Right lobe of liver (tissue), 6 donors: ENCODE measurements around the gene MIDN. TPM values are rescaled to one million over a fixed set of nuclear protein-coding genes. Genes with fewer than 3 reads are reported as not detected.

Source experiments
- ATAC-seq, 4 donors: fragments of 200-7000 bp; cut with Tn5 transposase; one replicate each; pipeline ENCODE4 v1.9.1; 2020; ENCODE audit warnings: mild to moderate bottlenecking in 4 of 4, moderate library complexity in 4 of 4
- DNase-seq, 3 donors: peaks; one replicate each; pipeline ENCODE4 v3.0.0-alpha.2; 2020
- H3K27ac ChIP-seq, 3 donors: fragments of 200-600 bp; one replicate each; pipeline ENCODE4 v1.8.0; 2022
- H3K27me3 ChIP-seq, 2 donors: fragments of 200-600 bp; one replicate each; pipeline ENCODE4 v1.8.0; 2022
- H3K36me3 ChIP-seq, 4 donors: fragments of 200-600 bp; sonication (generic) in 1 of 4; one replicate each; pipeline versions ENCODE4 v1.5.1 to v1.8.0; 2017 to 2022; ENCODE audit warnings: control low read depth in 1 of 4
- H3K4me1 ChIP-seq, 4 donors: fragments of 200-600 bp; sonication (generic) in 1 of 4; one replicate each; pipeline versions ENCODE4 v1.5.1 to v1.8.0; 2017 to 2022; ENCODE audit warnings: control low read depth in 1 of 4
- H3K4me3 ChIP-seq, 3 donors: fragments of 200-600 bp; one replicate each; pipeline ENCODE4 v1.8.0; 2022
- H3K9me3 ChIP-seq, 4 donors: fragments of 200-600 bp; sonication (generic) in 1 of 4; one replicate each; pipeline versions ENCODE4 v1.5.1 to v1.8.0; 2017 to 2022; ENCODE audit warnings: control low read depth in 1 of 4
- POLR2A ChIP-seq: fragments of 450-650 bp; IDR thresholded peaks from one replicate; pipeline ENCODE4 v1.6.1; 2017; ENCODE audit warnings: antibody characterized with exemption, mild to moderate bottlenecking
- WGBS: methylation state at CpG from one replicate; pipeline ENCODE4 v1.1.6; 2018; ENCODE audit warnings: low coverage, low lambda C conversion rate; ENCODE audit not compliant: insufficient coverage; ENCODE audit errors: missing lambda C conversion rate; 5-methylcytosine and 5-hydroxymethylcytosine counted together
- intact Hi-C, 2 donors: fragments of 100-400 bp; cut with DNase I; formaldehyde crosslinking; loops; one replicate each; pipeline versions ENCODE4 v1.11.2 to v1.14.1; 2022
- total RNA-seq, 6 experiments: library from RNA; depleted of rRNA in 2 of 6; stranded (reverse); fragments of >200 nt in 2 of 6; fragmentation: NEBNext Ultra II Directional in 3 of 6; extraction: Animal tissue kit (Norgen Biotek cat#: 25700) in 3 of 6; gene quantifications; one replicate each; pipeline versions ENCODE4 v1.1.0 to v1.2.4, GENCODE V29; 2016 to 2023
- TF ChIP-seq, protein P1 (sequence below), 4 donors: fragments of 200-600 bp in 3 of 4; fragments of 450-650 bp in 1 of 4; IDR thresholded peaks; one replicate each; pipeline versions ENCODE4 v1.5.1 to v1.8.0; 2016 to 2022; ENCODE audit warnings: antibody characterized with exemption in 4 of 4, mild to moderate bottlenecking in 2 of 4
- donor health status: DM: no; HTN: yes; CAD: no.
- donor health status: DM: no; HTN: no; CAD: no.
- donor health status: DM: no; HTN: no; CAD: no.
- donor health status: DM: no; HTN: yes; CAD: no.
- donor health status: DM: no; HTN: yes; CAD: no.

The MIDN gene
- total RNA-seq, 6 experiments from 2014 or later: 22.3 to 55.1 (median 29.3) TPM

DNA sequence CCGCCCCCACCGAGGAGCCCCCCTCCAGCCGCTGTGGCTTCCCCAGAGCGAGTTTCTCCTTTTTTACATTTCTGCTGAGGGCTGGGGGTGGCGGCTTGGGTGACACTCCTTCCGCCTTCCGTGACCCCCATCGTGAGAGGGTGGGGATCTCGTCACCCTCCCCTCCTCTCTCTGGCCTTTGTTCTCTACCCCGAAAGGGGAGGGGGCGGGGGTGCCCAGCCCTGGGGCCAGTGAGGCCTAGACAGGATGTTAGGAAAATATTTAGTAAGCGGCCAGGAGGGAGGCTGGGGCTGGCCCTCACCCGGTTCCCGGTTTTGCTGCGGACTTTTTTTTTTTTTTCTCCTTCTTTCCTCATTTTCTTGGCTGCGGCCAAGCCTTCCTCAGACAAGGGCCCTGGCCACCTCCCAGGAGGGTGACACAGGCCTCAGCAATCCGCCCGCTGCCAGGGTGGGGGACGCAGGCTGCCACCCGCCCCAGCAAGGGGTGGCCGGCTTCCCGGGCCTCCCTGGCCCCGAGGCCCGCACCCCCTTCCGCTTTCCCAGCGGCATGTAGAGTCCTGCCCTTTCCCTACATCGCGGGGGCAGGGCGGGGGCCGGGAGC lies 3.9 kb downstream of the MIDN start:
- peak; percentile 32 for TF ChIP-seq POLR2A
- TF ChIP-seq, protein P1, sequence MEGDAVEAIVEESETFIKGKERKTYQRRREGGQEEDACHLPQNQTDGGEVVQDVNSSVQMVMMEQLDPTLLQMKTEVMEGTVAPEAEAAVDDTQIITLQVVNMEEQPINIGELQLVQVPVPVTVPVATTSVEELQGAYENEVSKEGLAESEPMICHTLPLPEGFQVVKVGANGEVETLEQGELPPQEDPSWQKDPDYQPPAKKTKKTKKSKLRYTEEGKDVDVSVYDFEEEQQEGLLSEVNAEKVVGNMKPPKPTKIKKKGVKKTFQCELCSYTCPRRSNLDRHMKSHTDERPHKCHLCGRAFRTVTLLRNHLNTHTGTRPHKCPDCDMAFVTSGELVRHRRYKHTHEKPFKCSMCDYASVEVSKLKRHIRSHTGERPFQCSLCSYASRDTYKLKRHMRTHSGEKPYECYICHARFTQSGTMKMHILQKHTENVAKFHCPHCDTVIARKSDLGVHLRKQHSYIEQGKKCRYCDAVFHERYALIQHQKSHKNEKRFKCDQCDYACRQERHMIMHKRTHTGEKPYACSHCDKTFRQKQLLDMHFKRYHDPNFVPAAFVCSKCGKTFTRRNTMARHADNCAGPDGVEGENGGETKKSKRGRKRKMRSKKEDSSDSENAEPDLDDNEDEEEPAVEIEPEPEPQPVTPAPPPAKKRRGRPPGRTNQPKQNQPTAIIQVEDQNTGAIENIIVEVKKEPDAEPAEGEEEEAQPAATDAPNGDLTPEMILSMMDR (IDR thresholded peaks at IDR 0.05): no peak
- Histone ChIP-seq H3K27ac (peak overlapping the region; percentile 76 to 97 (median 94)), H3K36me3 (peaks cover 17 to 44% (median 29%) of the 10 kb centered on the region in 4 donors), H3K4me1 (peaks cover 0 to 60% (median 22%) of the 10 kb centered on the region in 4 donors), H3K4me3 (peak overlapping the region; percentile 74 to 92 (median 86)), H3K9me3 (no peaks in the 10 kb centered on the region), H3K27me3 (no peaks in the 10 kb centered on the region)
- ATAC-seq: peak; percentile 8 to 34 (median 21)
- intact Hi-C loops: no loop called here
- 2% methylated on average over 24 of the region's 30 CpGs for WGBS
- peak; percentile 85 to 93 (median 92) for DNase-seq

DNA sequence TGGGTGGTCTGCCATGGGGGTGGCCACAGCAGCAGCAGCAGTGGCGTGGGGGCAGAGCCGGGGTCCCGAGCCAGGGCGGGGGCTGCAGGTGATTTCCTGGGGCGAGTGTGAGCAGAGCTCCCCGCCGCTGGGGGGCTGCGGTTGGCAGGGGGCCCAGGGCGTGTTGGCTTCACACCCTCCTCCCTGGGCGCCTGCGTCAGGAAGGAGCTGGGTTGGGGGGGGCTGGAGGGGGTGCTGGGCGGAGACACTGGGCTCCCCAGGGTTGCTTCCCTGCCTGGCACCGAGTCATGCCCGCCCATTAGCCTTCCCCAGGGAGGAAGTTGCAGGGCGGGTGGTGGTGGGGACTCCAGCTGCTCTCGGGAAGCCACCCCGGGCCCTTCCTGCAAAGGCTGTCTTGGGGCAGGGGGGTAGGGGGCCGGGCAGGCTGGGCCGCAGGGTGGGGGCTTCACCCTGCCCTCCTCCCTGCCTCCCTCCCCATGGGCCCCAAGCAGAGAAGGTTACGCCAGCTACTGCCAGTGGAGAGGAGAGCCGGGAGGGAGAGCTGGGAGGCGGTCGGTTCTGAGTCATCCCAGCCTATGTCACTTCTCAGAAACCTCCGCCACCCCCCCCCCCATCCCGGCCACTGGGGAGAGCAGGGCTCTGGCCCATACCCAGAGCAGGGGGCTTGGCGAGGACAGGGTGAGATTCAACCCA lies 4.6 kb downstream of the MIDN start:
- TF ChIP-seq POLR2A: no peak
- TF ChIP-seq, protein P1 (IDR thresholded peaks at IDR 0.05): no peak
- peaks cover 17 to 50% (median 29%) of the 10 kb centered on the region in 4 donors for H3K36me3 ChIP-seq
- intact Hi-C loops: no loop called here

DNA sequence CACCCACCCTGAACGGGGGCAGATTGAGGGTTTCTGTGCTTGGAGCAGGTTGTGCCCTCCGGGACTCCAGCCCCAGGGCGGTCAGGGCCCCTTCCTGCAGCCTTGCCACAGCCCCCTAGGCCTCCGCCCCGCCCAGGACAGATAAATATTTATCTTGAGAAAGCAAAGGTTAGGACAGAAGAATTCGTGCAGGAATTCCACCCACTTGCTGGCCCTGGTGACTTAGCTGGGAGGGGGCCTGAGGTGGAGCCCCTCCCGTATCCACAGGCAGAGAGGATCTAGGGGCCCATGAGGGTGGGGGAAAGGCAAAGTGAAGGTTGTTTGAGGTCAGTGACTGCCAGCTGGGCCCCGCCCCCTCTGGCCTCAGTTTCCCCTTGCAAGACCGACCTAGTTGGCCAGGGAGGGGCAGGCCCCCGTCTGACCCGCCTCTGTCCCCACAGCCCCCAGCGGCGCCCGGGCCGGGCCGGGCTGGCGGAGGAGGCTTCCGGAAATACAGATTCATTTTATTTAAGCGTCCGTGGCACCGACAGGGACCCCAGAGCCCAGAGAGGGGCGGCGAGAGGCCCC lies 5.2 kb downstream of the MIDN start:
- intact Hi-C loops: no loop called here
- Histone ChIP-seq H3K27me3 (no peaks in the 10 kb centered on the region), H3K4me3 (peak overlapping the region; percentile 74 to 92 (median 86)), H3K9me3 (no peaks in the 10 kb centered on the region), H3K27ac (peak overlapping the region; percentile 76 to 97 (median 94)), H3K4me1 (peaks cover 0 to 62% (median 22%) of the 10 kb centered on the region in 4 donors), H3K36me3 (peaks cover 17 to 52% (median 29%) of the 10 kb centered on the region in 4 donors)
- TF ChIP-seq, protein P1 (IDR thresholded peaks at IDR 0.05): no peak
- no peak for TF ChIP-seq POLR2A
- DNase-seq (peak in 1 of 3 donors; percentile 81), ATAC-seq (peak; percentile 0 to 5 (median 2))
- WGBS: 0% methylated on average over 4 of the region's 23 CpGs

More for the DNA sequence above, 4.6 kb downstream of the MIDN start:
- Histone ChIP-seq H3K4me1 (peaks cover 0 to 59% (median 20%) of the 10 kb centered on the region in 4 donors), H3K27me3 (no peaks in the 10 kb centered on the region), H3K27ac (peak overlapping the region; percentile 76 to 97 (median 94)), H3K9me3 (no peaks in the 10 kb centered on the region), H3K4me3 (peak overlapping the region; percentile 74 to 92 (median 86))
- DNase-seq: peak; percentile 88 to 94 (median 90)
- 0% methylated on average over 10 of the region's 26 CpGs for WGBS
- ATAC-seq: peak; percentile 20 to 40 (median 32)

DNA sequence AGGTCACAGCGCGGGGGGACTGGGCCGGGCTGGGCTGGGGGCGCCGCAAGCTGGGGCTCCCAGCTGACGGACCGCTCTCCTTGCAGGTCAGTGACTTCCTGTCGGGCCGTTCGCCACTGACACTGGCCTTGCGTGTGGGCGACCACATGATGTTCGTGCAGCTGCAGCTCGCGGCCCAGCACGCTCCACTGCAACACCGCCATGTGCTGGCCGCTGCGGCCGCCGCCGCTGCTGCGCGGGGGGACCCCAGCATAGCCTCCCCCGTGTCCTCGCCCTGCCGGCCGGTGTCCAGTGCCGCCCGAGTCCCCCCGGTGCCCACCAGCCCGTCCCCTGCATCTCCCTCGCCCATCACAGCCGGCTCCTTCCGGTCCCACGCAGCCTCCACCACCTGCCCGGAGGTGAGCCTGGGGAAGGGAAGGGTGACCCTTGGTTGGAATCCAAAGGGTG lies 5.7 kb downstream of the MIDN start:
- Histone ChIP-seq H3K4me1 (peaks cover 0 to 67% (median 24%) of the 10 kb centered on the region in 4 donors), H3K27ac (peak overlapping the region; percentile 76 to 97 (median 94)), H3K36me3 (peaks cover 17 to 52% (median 29%) of the 10 kb centered on the region in 4 donors), H3K27me3 (no peaks in the 10 kb centered on the region), H3K9me3 (no peaks in the 10 kb centered on the region), H3K4me3 (peak overlapping the region; percentile 74 to 92 (median 86))
- 51% methylated on average over 6 of the region's 37 CpGs for WGBS
- peak in 1 of 3 donors; percentile 65 for DNase-seq
- ATAC-seq: no peak
- TF ChIP-seq POLR2A: no peak
- TF ChIP-seq, protein P1 (IDR thresholded peaks at IDR 0.05): no peak
- intact Hi-C loops: no loop called here
